ENCODE measurements around the gene UPK3B.

DNA sequence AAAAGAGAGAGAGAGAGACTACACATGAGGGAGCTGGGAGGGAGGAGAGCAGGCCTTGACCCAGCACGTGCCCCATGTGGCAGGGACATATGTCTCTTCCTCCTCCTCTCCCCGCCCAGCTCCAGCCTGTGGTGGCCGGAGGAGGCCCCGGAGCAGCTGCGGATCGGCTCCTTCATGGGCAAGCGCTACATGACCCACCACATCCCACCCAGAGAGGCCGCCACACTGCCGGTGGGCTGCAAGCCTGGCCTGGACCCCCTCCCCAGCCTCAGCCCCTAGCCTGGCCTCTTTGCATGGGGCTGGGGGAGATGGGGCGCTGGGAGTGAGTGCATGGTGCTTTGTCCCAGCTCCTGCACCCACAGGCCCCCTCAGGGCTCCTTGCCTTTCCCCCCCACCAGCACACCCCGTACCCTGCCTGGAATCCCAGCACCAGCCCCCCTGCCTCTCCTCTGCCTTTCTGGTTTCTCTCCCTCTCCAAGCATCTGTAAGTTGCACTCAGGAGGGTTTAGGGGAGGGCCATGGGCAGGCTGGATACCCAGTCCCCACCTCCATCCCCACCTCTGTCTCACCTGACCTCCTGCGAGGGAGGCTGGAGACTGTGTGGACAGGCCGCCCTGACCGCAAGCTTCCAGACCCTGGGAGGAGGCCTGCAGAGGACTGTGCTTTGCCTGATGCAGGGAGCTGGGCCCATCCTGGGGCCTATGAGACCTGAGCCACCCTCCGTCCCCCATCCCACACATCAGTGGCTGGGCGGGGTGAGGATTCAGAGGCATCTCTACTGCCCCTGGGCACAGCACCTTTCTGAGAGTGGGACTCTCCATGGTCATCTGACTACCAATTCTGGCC lies 4.8 kb downstream of the UPK3B start:
- TF ChIP-seq, protein P1, sequence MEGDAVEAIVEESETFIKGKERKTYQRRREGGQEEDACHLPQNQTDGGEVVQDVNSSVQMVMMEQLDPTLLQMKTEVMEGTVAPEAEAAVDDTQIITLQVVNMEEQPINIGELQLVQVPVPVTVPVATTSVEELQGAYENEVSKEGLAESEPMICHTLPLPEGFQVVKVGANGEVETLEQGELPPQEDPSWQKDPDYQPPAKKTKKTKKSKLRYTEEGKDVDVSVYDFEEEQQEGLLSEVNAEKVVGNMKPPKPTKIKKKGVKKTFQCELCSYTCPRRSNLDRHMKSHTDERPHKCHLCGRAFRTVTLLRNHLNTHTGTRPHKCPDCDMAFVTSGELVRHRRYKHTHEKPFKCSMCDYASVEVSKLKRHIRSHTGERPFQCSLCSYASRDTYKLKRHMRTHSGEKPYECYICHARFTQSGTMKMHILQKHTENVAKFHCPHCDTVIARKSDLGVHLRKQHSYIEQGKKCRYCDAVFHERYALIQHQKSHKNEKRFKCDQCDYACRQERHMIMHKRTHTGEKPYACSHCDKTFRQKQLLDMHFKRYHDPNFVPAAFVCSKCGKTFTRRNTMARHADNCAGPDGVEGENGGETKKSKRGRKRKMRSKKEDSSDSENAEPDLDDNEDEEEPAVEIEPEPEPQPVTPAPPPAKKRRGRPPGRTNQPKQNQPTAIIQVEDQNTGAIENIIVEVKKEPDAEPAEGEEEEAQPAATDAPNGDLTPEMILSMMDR (conservative IDR thresholded peaks at IDR 0.05; ENCODE audit: low read depth, low read length): no peak
- TF ChIP-seq EZH2 (IDR thresholded peaks at IDR 0.05; ENCODE audit: low read length, unreplicated experiment): no peak
- TF ChIP-seq EZH2phosphoT487 (IDR thresholded peaks at IDR 0.05; ENCODE audit: borderline replicate concordance, low read length): no peak
